ENCODE measurements around the gene TBC1D9B. TPM values are rescaled to one million over a fixed set of nuclear protein-coding genes. Genes with fewer than 3 reads are reported as not detected.
A peak's percentile ranks its signal among the peaks of the same experiment; 100 is the strongest.

The TBC1D9B gene
- total RNA-seq, 1 experiment from 2014 or later: 44.9 TPM

GRCh38 chr5:179858241-179858585, 49.5 kb downstream of the TBC1D9B start:
- H3K4me1 ChIP-seq (ENCODE audit: insufficient read depth, low read length): no peaks in the 10 kb centered on the region
- intact Hi-C loops (cut with micrococcal nuclease): loop anchor here (5.0 kb wide), 1 partner anchor 51 kb away; the partner anchor contains the start of gene MGAT4B
- no peak for TF ChIP-seq EZH2 (IDR thresholded peaks at IDR 0.05; ENCODE audit: low read length, unreplicated experiment)
- TF ChIP-seq, protein P1, sequence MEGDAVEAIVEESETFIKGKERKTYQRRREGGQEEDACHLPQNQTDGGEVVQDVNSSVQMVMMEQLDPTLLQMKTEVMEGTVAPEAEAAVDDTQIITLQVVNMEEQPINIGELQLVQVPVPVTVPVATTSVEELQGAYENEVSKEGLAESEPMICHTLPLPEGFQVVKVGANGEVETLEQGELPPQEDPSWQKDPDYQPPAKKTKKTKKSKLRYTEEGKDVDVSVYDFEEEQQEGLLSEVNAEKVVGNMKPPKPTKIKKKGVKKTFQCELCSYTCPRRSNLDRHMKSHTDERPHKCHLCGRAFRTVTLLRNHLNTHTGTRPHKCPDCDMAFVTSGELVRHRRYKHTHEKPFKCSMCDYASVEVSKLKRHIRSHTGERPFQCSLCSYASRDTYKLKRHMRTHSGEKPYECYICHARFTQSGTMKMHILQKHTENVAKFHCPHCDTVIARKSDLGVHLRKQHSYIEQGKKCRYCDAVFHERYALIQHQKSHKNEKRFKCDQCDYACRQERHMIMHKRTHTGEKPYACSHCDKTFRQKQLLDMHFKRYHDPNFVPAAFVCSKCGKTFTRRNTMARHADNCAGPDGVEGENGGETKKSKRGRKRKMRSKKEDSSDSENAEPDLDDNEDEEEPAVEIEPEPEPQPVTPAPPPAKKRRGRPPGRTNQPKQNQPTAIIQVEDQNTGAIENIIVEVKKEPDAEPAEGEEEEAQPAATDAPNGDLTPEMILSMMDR (conservative IDR thresholded peaks at IDR 0.05; ENCODE audit: low read depth, low read length): no peak
- no peak for TF ChIP-seq EZH2phosphoT487 (IDR thresholded peaks at IDR 0.05; ENCODE audit: borderline replicate concordance, low read length)
- DNase-seq (peak; percentile 34), ATAC-seq (peak; percentile 54)
- no peak overlapping the region for H3K27ac ChIP-seq (ENCODE audit: low read length)
- no peaks in the 10 kb centered on the region for H3K9me3 ChIP-seq (ENCODE audit: low read length)
- no peaks in the 10 kb centered on the region for H3K9me2 ChIP-seq (replicated peaks; ENCODE audit: low read length)
- H3K4me2 ChIP-seq (ENCODE audit: low read length): peak overlapping the region; percentile 98
- BruUV-seq (replicated peaks): no TSS peak
- H3K79me2 ChIP-seq (ENCODE audit: low read length): peaks cover 30% of the 10 kb centered on the region
- peak overlapping the region; percentile 69 for H3K9ac ChIP-seq (ENCODE audit: low read length)
- ChIA-PET POLR2A (ENCODE audit: unreplicated experiment) (no interaction called here), CTCF (no interaction called here)
- H3K4me3 ChIP-seq (ENCODE audit: low read length): peak overlapping the region; percentile 95
- H2AFZ ChIP-seq (ENCODE audit: low read length): peak overlapping the region; percentile 98
- no peaks in the 10 kb centered on the region for H4K20me1 ChIP-seq (ENCODE audit: low read length)
- H3K36me3 ChIP-seq (ENCODE audit: low read depth, low read length): no peaks in the 10 kb centered on the region
- no peaks in the 10 kb centered on the region for H3K27me3 ChIP-seq (ENCODE audit: low read length)
- no peaks in the 10 kb centered on the region for H3F3A ChIP-seq (ENCODE audit: low read length, unreplicated experiment)

DNA sequence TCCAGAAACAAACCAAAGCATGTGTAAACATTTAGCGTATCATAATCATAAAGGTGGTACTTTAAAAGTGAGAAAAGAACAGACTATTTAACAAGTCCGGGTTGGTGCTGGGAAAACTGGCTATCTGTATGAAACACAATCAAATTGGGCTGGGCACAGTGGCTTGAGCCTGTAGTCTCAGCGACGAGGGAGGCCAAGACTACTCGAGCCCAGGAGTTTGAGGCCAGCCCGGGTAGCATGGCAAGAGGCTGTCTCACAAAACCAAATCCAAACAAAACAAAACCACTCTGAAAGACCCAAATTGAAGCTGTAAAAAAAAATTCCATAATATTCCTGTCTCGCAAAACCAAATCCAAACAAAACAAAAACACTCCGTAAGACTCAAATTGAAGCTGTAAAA, 53.3 kb downstream of the TBC1D9B start:
- DNase-seq (no peak), ATAC-seq (no peak)
- Histone ChIP-seq H3K36me3 (ENCODE audit: low read depth, low read length) (no peaks in the 10 kb centered on the region), H4K20me1 (ENCODE audit: low read length) (no peaks in the 10 kb centered on the region), H3F3A (ENCODE audit: low read length, unreplicated experiment) (no peaks in the 10 kb centered on the region), H3K9me2 (replicated peaks; ENCODE audit: low read length) (no peaks in the 10 kb centered on the region), H3K9me3 (ENCODE audit: low read length) (no peaks in the 10 kb centered on the region), H2AFZ (ENCODE audit: low read length) (no peak overlapping the region), H3K9ac (ENCODE audit: low read length) (no peak overlapping the region), H3K27ac (ENCODE audit: low read length) (no peak overlapping the region), H3K27me3 (ENCODE audit: low read length) (no peaks in the 10 kb centered on the region), H3K79me2 (ENCODE audit: low read length) (peaks cover 30% of the 10 kb centered on the region), H3K4me2 (ENCODE audit: low read length) (no peak overlapping the region), H3K4me3 (ENCODE audit: low read length) (no peak overlapping the region), H3K4me1 (ENCODE audit: insufficient read depth, low read length) (no peaks in the 10 kb centered on the region)
- POLR2A ChIA-PET (ENCODE audit: unreplicated experiment): no interaction called here
- TF ChIP-seq, protein P1 (conservative IDR thresholded peaks at IDR 0.05; ENCODE audit: low read depth, low read length): no peak
- TF ChIP-seq EZH2phosphoT487 (IDR thresholded peaks at IDR 0.05; ENCODE audit: borderline replicate concordance, low read length) (no peak), EZH2 (IDR thresholded peaks at IDR 0.05; ENCODE audit: low read length, unreplicated experiment) (no peak)
- CTCF ChIA-PET: no interaction called here
- no TSS peak for BruUV-seq (replicated peaks)
- intact Hi-C loops (cut with micrococcal nuclease): no loop called here

DNA sequence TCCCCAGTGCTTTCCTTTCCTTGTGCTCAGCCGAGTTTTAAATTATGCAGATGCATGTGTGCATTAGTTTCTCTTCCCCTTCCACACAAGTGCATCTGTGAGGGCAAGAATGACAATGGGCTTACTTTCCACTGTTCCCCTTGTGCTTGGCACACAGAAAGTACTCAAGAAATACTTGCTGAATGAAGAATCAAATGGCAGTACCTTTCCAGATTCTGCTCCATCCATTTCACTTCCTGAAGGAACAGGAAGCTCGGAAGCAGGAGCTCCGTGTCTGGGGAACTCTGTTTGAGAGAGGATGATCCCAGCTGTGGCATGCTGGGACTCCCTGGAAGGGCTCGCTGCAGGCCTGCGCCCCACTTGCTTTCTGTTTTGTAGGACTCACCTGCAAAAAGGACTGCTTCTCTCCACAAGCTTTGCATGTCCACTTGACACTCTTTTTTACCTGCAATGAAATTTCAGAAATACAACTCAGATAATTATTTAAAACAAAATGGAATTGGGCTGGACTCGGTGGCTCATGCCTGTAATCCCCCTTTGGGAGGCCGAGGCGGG, 54.6 kb downstream of the TBC1D9B start:
- CTCF ChIA-PET: no interaction called here
- Histone ChIP-seq H3K4me1 (ENCODE audit: insufficient read depth, low read length) (no peaks in the 10 kb centered on the region), H3K9ac (ENCODE audit: low read length) (no peak overlapping the region), H3K9me2 (replicated peaks; ENCODE audit: low read length) (no peaks in the 10 kb centered on the region), H3K9me3 (ENCODE audit: low read length) (no peaks in the 10 kb centered on the region), H3K79me2 (ENCODE audit: low read length) (peaks cover 27% of the 10 kb centered on the region), H3K4me2 (ENCODE audit: low read length) (no peak overlapping the region), H3K27ac (ENCODE audit: low read length) (no peak overlapping the region), H3K27me3 (ENCODE audit: low read length) (no peaks in the 10 kb centered on the region), H3F3A (ENCODE audit: low read length, unreplicated experiment) (no peaks in the 10 kb centered on the region), H4K20me1 (ENCODE audit: low read length) (no peaks in the 10 kb centered on the region), H2AFZ (ENCODE audit: low read length) (no peak overlapping the region), H3K36me3 (ENCODE audit: low read depth, low read length) (no peaks in the 10 kb centered on the region), H3K4me3 (ENCODE audit: low read length) (no peak overlapping the region)
- POLR2A ChIA-PET (ENCODE audit: unreplicated experiment): no interaction called here
- BruUV-seq (replicated peaks): no TSS peak
- ATAC-seq: no peak
- TF ChIP-seq, protein P1 (conservative IDR thresholded peaks at IDR 0.05; ENCODE audit: low read depth, low read length): no peak
- TF ChIP-seq EZH2 (IDR thresholded peaks at IDR 0.05; ENCODE audit: low read length, unreplicated experiment) (no peak), EZH2phosphoT487 (IDR thresholded peaks at IDR 0.05; ENCODE audit: borderline replicate concordance, low read length) (no peak)
- DNase-seq: no peak
- intact Hi-C loops (cut with micrococcal nuclease): no loop called here
